PC-3 (cell line): ENCODE results near the gene SNX21. TPM values are rescaled to one million over a fixed set of nuclear protein-coding genes. Genes with fewer than 3 reads are reported as not detected.

Experiments
- ATAC-seq: fragments of 200-7000 bp; cut with Tn5 transposase; 2 replicates; pipeline ENCODE4 v1.9.1; 2020; ENCODE audit warnings: mild to moderate bottlenecking, moderate library complexity
- BruUV-seq: library from RNA; stranded (reverse); fragments of 400-500 nt; replicated peaks from 2 replicates; lab custom pipeline; 2021; lab: Mats Ljungman, UMichigan
- CTCF ChIA-PET: fragments of 300-600 bp; sonication (Branson Sonifier 250); formaldehyde crosslinking; loops from one replicate; lab custom pipeline; 2022; ENCODE audit warnings: antibody characterized with exemption; lab: Charles Lee
- POLR2A ChIA-PET: fragments of 300-600 bp; sonication (Branson Sonifier 250); formaldehyde crosslinking; loops from one replicate; lab custom pipeline; 2022; ENCODE audit warnings: antibody characterized with exemption; ENCODE audit not compliant: unreplicated experiment; lab: Charles Lee
- DNase-seq: peaks from one replicate; pipeline ENCODE4 v3.0.0-alpha.2; 2015
- H2AFZ ChIP-seq: fragments of 300-600 bp; sonication (generic); 2 replicates; pipeline ENCODE4 v1.6.0; 2016; ENCODE audit warnings: antibody characterized with exemption, low read length
- H3F3A ChIP-seq: fragments of 300-600 bp; sonication (generic); one replicate; pipeline ENCODE4 v1.6.0; 2017; ENCODE audit warnings: antibody characterized with exemption, low read length, control low read depth, mild to moderate bottlenecking; ENCODE audit not compliant: unreplicated experiment
- H3K27ac ChIP-seq: fragments of 300-600 bp; sonication (generic); 2 replicates; pipeline ENCODE4 v1.5.1; 2016; ENCODE audit warnings: mild to moderate bottlenecking, low read length
- H3K27me3 ChIP-seq: fragments of 300-600 bp; sonication (generic); 2 replicates; pipeline ENCODE4 v1.6.1; 2016; ENCODE audit warnings: low read length, mixed read lengths
- H3K36me3 ChIP-seq: fragments of 300-600 bp; sonication (generic); 2 replicates; pipeline ENCODE4 v1.6.1; 2016; ENCODE audit warnings: low read depth, mixed run types, low read length, mixed read lengths
- H3K4me1 ChIP-seq: fragments of 300-600 bp; sonication (generic); 2 replicates; pipeline ENCODE4 v1.5.1; 2016; ENCODE audit warnings: low read length; ENCODE audit not compliant: insufficient read depth
- H3K4me2 ChIP-seq: fragments of 300-600 bp; sonication (generic); 2 replicates; pipeline ENCODE4 v1.6.0; 2016; ENCODE audit warnings: low read length
- H3K4me3 ChIP-seq: fragments of 300-600 bp; sonication (generic); 2 replicates; pipeline ENCODE4 v1.5.1; 2016; ENCODE audit warnings: mild to moderate bottlenecking, low read length, mixed read lengths
- H3K79me2 ChIP-seq: fragments of 300-600 bp; sonication (generic); 2 replicates; pipeline ENCODE4 v1.6.1; 2017; ENCODE audit warnings: low read length, mixed read lengths
- H3K9ac ChIP-seq: fragments of 300-600 bp; sonication (generic); 2 replicates; pipeline ENCODE4 v1.6.0; 2016; ENCODE audit warnings: mild to moderate bottlenecking, low read length
- H3K9me2 ChIP-seq: fragments of 300-600 bp; sonication (generic); replicated peaks from 2 replicates; pipeline ENCODE4 v1.6.1; 2016; ENCODE audit warnings: mixed run types, low read length, mixed read lengths
- H3K9me3 ChIP-seq: fragments of 300-600 bp; sonication (generic); 2 replicates; pipeline ENCODE4 v1.6.1; 2016; ENCODE audit warnings: low read length, mixed read lengths
- H4K20me1 ChIP-seq: fragments of 300-600 bp; sonication (generic); 2 replicates; pipeline ENCODE4 v1.6.1; 2016; ENCODE audit warnings: low read length, mixed read lengths
- CTCF ChIP-seq: fragments of 300-600 bp; sonication (generic); conservative IDR thresholded peaks from 2 replicates; pipeline ENCODE4 v1.5.1; 2017; ENCODE audit warnings: antibody characterized with exemption, low read depth, mild to moderate bottlenecking, low read length
- EZH2 ChIP-seq: fragments of 300-600 bp; sonication (generic); IDR thresholded peaks from one replicate; pipeline ENCODE4 v1.6.1; 2017; ENCODE audit warnings: antibody characterized with exemption, mild to moderate bottlenecking, low read length; ENCODE audit not compliant: unreplicated experiment
- EZH2phosphoT487 ChIP-seq: fragments of 300-600 bp; sonication (generic); IDR thresholded peaks from 2 replicates; pipeline ENCODE4 v1.6.1; 2018; ENCODE audit warnings: mild to moderate bottlenecking, antibody characterized with exemption, low read length, borderline replicate concordance
- intact Hi-C: fragments of 100-400 bp; cut with micrococcal nuclease; formaldehyde crosslinking; loops from 2 replicates; pipeline ENCODE4 v1.9.0; 2023
- total RNA-seq: library from RNA; depleted of rRNA; stranded (reverse); fragments of >200 nt; gene quantifications from 2 replicates; pipeline ENCODE4 v1.2.3, GENCODE V29; 2014

Gene SNX21
- total RNA-seq, 1 experiment from 2014 or later: 90.1 TPM

GRCh38 chr20:45851501-45851900 lies 17.9 kb downstream of the SNX21 start:
- peaks cover 8% of the 10 kb centered on the region for H3K4me1 ChIP-seq

GRCh38 chr20:45852326-45852725 lies 18.7 kb downstream of the SNX21 start:
- POLR2A ChIA-PET: no interaction called here
- no peak for ATAC-seq

More at GRCh38 chr20:45851501-45851900, 17.9 kb downstream of the SNX21 start:
- intact Hi-C loops: no loop called here
- Histone ChIP-seq H3K9ac (no peak overlapping the region), H4K20me1 (no peaks in the 10 kb centered on the region), H3K79me2 (peaks cover 15% of the 10 kb centered on the region), H3K9me3 (no peaks in the 10 kb centered on the region), H3K27me3 (no peaks in the 10 kb centered on the region), H3F3A (no peaks in the 10 kb centered on the region), H3K4me2 (no peak overlapping the region), H3K36me3 (0 out of 2 replicates have a peak, but pooled peaks cover 8% of the 10 kb centered on the region), H3K4me3 (no peak overlapping the region), H3K27ac (no peak overlapping the region), H2AFZ (no peak overlapping the region), H3K9me2 (no peaks in the 10 kb centered on the region)
- DNase-seq (no peak), ATAC-seq (no peak)
- CTCF ChIA-PET: interaction anchor here (0.7 kb wide), 1 partner anchor 52 kb away, joined by 7 read pairs; no protein-coding TSS in a partner anchor
- TF ChIP-seq CTCF (no peak), EZH2 (no peak), EZH2phosphoT487 (no peak)
- POLR2A ChIA-PET: interaction anchor here (0.6 to 0.7 kb wide), 2 partner anchors 55 to 82 kb away, joined by 6 to 13 read pairs; no protein-coding TSS in a partner anchor
- no TSS peak for BruUV-seq

More at GRCh38 chr20:45852326-45852725, 18.7 kb downstream of the SNX21 start:
- BruUV-seq: no TSS peak
- intact Hi-C loops: no loop called here
- no peak overlapping the region for H3K4me3 ChIP-seq
- no peaks in the 10 kb centered on the region for H3K27me3 ChIP-seq
- TF ChIP-seq EZH2: no peak
- no peak for TF ChIP-seq EZH2phosphoT487
- TF ChIP-seq CTCF: no peak
- CTCF ChIA-PET: no interaction called here
- no peak for DNase-seq
- H3K27ac ChIP-seq: no peak overlapping the region
- no peaks in the 10 kb centered on the region for H3K9me2 ChIP-seq
- no peaks in the 10 kb centered on the region for H3F3A ChIP-seq
- H3K4me2 ChIP-seq: no peak overlapping the region
- H3K9ac ChIP-seq: no peak overlapping the region
- no peaks in the 10 kb centered on the region for H4K20me1 ChIP-seq
- H3K9me3 ChIP-seq: no peaks in the 10 kb centered on the region
- H3K79me2 ChIP-seq: peaks cover 20% of the 10 kb centered on the region
- peaks cover 9% of the 10 kb centered on the region for H3K4me1 ChIP-seq
- no peak overlapping the region for H2AFZ ChIP-seq
- 0 out of 2 replicates have a peak, but pooled peaks cover 8% of the 10 kb centered on the region for H3K36me3 ChIP-seq
